Bronchial epithelial cell (primary cell): ENCODE measurements around the gene ABCC8. TPM values are rescaled to one million over a fixed set of nuclear protein-coding genes. Genes with fewer than 3 reads are reported as not detected.

ENCODE experiments used
- DNase-seq: peaks from one replicate; pipeline ENCODE4 v3.0.0-alpha.2; 2010; ENCODE audit warnings: low read depth
- FAIRE-seq: peaks from 2 replicates; lab custom pipeline; 2011; peaks lifted over from hg19 to GRCh38; lab: Jason Lieb, UNC
- H3K27me3 ChIP-seq: 2 replicates; pipeline ENCODE4 v1.5.1; 2011; ENCODE audit warnings: low read length; ENCODE audit not compliant: control insufficient read depth, insufficient read depth
- H3K36me3 ChIP-seq: 2 replicates; pipeline ENCODE4 v1.5.1; 2011; ENCODE audit warnings: low read length; ENCODE audit not compliant: control insufficient read depth, insufficient read depth
- H3K4me3 ChIP-seq: 2 replicates; pipeline ENCODE4 v1.5.1; 2011; ENCODE audit warnings: mild to moderate bottlenecking, low read depth, low read length, control low read depth
- CTCF ChIP-seq: IDR thresholded peaks from 2 replicates; pipeline ENCODE4 v1.5.1; 2011; ENCODE audit warnings: mild to moderate bottlenecking, moderate library complexity, low read length, control low read depth, inconsistent platforms; ENCODE audit not compliant: insufficient read depth, severe bottlenecking
- total RNA-seq: library from RNA; depleted of rRNA; stranded (reverse); fragments of >200 nt; gene quantifications from 2 replicates; pipeline ENCODE4 v1.2.1, GENCODE V29; 2014

The ABCC8 gene
- total RNA-seq, 1 donor from 2014 or later, result not detected

DNA sequence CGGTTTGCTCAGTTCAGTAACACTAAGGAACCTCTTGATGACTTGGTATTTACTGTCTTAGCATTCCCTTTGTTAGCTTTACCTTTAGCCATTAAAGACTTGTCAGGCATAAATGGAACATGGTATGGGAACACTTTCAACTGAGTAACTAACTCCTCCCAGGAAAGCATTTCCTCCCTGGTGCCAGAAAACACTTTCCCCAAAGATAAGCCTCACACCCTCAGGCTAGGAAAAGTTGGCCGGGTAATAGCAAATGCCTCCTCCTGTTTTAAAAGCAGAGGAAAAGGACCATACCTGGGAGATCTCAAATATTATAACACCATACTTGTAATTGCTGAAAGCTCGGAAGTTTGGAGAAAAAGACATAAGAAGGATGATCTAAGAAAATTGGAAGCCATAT is 100.2 kb downstream of the ABCC8 start:
- DNase-seq, result peak; percentile 45
- TF ChIP-seq CTCF, result no peak
- no peaks in the 10 kb centered on the region for H3K27me3 ChIP-seq
- no peak for FAIRE-seq
- H3K4me3 ChIP-seq, result no peak overlapping the region
- no peaks in the 10 kb centered on the region for H3K36me3 ChIP-seq

DNA sequence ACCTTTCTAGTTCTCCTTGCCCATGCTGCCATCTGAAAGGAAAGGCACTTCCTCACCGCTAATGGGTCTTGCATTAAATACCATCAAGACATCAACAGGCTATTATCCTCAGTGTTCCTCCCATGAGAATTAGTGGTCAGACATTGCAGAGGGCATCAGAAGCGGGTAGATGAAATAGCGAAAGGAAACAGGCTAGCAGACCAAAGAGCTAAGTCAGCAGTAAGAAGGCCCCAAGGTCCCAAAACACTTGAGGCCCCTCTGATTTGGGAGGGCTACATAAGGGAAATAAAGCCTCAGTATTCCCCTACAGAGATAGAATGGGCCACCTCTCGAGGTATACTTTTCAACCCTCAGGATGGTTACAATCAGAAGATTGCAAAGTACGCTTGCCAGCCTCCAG is 101.1 kb downstream of the ABCC8 start:
- FAIRE-seq, result no peak
- no peak for DNase-seq
- H3K27me3 ChIP-seq, result no peaks in the 10 kb centered on the region
- no peak for TF ChIP-seq CTCF
- no peak overlapping the region for H3K4me3 ChIP-seq
- H3K36me3 ChIP-seq, result no peaks in the 10 kb centered on the region

GRCh38 chr11:17371614-17372013 is 105.0 kb downstream of the ABCC8 start:
- Histone ChIP-seq H3K36me3 (peaks cover 4% of the 10 kb centered on the region), H3K4me3 (no peak overlapping the region), H3K27me3 (no peaks in the 10 kb centered on the region)
- FAIRE-seq, result no peak
- DNase-seq, result no peak
- TF ChIP-seq CTCF, result no peak

GRCh38 chr11:17369684-17370243 is 106.9 kb downstream of the ABCC8 start:
- no peak for FAIRE-seq

DNA sequence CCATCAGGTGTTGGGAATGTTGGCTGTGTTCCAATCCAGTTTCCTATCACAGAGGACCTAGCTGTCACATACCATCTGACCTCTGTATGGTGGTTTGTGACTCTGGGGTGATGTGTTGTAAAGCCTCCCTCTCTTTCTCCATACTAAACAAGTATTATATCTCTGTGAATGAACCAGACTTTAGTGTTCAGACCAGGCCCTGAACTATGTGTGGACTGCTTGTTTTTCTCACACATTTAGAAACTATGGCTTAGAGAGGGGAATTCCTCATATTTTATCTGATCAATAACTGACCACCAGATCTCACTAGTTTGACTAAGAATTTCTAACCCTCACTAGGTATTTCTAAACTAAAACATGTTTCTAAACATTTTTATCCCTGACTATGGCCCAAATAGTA is 107.6 kb downstream of the ABCC8 start:
- H3K27me3 ChIP-seq, result no peaks in the 10 kb centered on the region
- H3K36me3 ChIP-seq, result peaks cover 6% of the 10 kb centered on the region
- H3K4me3 ChIP-seq, result no peak overlapping the region
- no peak for TF ChIP-seq CTCF
- FAIRE-seq (no peak), DNase-seq (no peak)

More at GRCh38 chr11:17369684-17370243, 106.9 kb downstream of the ABCC8 start:
- no peak for TF ChIP-seq CTCF
- Histone ChIP-seq H3K27me3 (no peaks in the 10 kb centered on the region), H3K4me3 (no peak overlapping the region), H3K36me3 (peaks cover 6% of the 10 kb centered on the region)
- peak; percentile 46 for DNase-seq

GRCh38 chr11:17368551-17368950 is 108.1 kb downstream of the ABCC8 start:
- Histone ChIP-seq H3K4me3 (no peak overlapping the region), H3K36me3 (peaks cover 6% of the 10 kb centered on the region), H3K27me3 (no peaks in the 10 kb centered on the region)
- DNase-seq (no peak), FAIRE-seq (peak; percentile 91)
- TF ChIP-seq CTCF, result no peak
